HepG2 (cell line): ENCODE data around the gene NINL. TPM values are rescaled to one million over a fixed set of nuclear protein-coding genes. Genes with fewer than 3 reads are reported as not detected.

ENCODE experiments used
- ATAC-seq: fragments of 200-7000 bp; cut with Tn5 transposase; 3 replicates; pipeline ENCODE4 v1.9.1; 2020; ENCODE audit warnings: mild to moderate bottlenecking, moderate library complexity
- BruUV-seq: library from RNA; stranded (reverse); fragments of 400-500 nt; replicated peaks from 2 replicates; lab custom pipeline; 2021; lab: Mats Ljungman, UMichigan
- CTCF ChIA-PET: fragments of 300-600 bp; formaldehyde crosslinking; extraction: SDS; loops from one replicate; lab custom pipeline; 2021; ENCODE audit warnings: low total read pairs, inconsistent platforms, low intra/inter-chr PET ratio; lab: Yijun Ruan, JAX
- POLR2A ChIA-PET: fragments of 350-600 bp; sonication (Branson Sonifier 250); formaldehyde crosslinking; loops from one replicate; lab custom pipeline; 2020; ENCODE audit warnings: antibody characterized with exemption, inconsistent platforms; lab: Yijun Ruan, JAX
- DNase-seq: peaks from one replicate; pipeline ENCODE4 v3.0.0-alpha.2; 2015; ENCODE audit warnings: low spot score
- FAIRE-seq: peaks from 3 replicates; lab custom pipeline; 2011; peaks lifted over from hg19 to GRCh38; lab: Jason Lieb, UNC
- H2AFZ ChIP-seq: one replicate; pipeline ENCODE4 v1.6.1; 2011; ENCODE audit warnings: low read length, inconsistent platforms
- H3K27ac ChIP-seq: fragments of 300-600 bp; 3 replicates; pipeline ENCODE4 v1.8.0; 2011; ENCODE audit warnings: mixed run types, mild to moderate bottlenecking, mixed read lengths, low read length, inconsistent platforms; ENCODE audit not compliant: insufficient read depth; ENCODE audit errors: extremely low read length
- H3K27me3 ChIP-seq, 2 experiments: fragments of 200-600 bp in 1 of 2; 2 replicates in 1 of 2; 3 replicates in 1 of 2; pipeline versions ENCODE4 v1.6.0 to v1.8.0; 2011; ENCODE audit warnings: low read length in 2 of 2, mild to moderate bottlenecking in 2 of 2, moderate library complexity in 2 of 2, inconsistent platforms in 1 of 2; ENCODE audit not compliant: insufficient read depth in 2 of 2, control insufficient read depth in 1 of 2
- H3K36me3 ChIP-seq, 2 experiments: fragments of 200-600 bp in 1 of 2; replicated peaks in 1 of 2; 2 replicates in 1 of 2; 3 replicates in 1 of 2; pipeline versions ENCODE4 v1.5.1 to v1.8.0; 2011; ENCODE audit warnings: low read length in 2 of 2, inconsistent platforms in 1 of 2; ENCODE audit not compliant: insufficient read depth in 2 of 2, control insufficient read depth in 1 of 2
- H3K4me1 ChIP-seq: 2 replicates; pipeline ENCODE4 v1.5.1; 2012; ENCODE audit warnings: low read length, inconsistent platforms; ENCODE audit not compliant: insufficient read depth
- H3K4me2 ChIP-seq: 2 replicates; pipeline ENCODE4 v1.6.0; 2011; ENCODE audit warnings: low read depth, low read length, inconsistent platforms
- H3K4me3 ChIP-seq, 3 experiments: fragments of 200-600 bp in 1 of 3; sonication (generic), shearing (Covaris generic) in 1 of 3; replicated peaks in 1 of 3; 2 replicates each; pipeline ENCODE4 v1.5.1; 2011 to 2016; ENCODE audit warnings: low read length in 3 of 3, inconsistent platforms in 2 of 3, low read depth in 2 of 3, mild to moderate bottlenecking in 2 of 3, control low read depth in 1 of 3, mixed read lengths in 1 of 3; ENCODE audit not compliant: insufficient read depth in 1 of 3
- H3K79me2 ChIP-seq: one replicate; pipeline ENCODE4 v1.6.1; 2011; ENCODE audit warnings: low read length, inconsistent platforms; ENCODE audit not compliant: insufficient read depth
- H3K9ac ChIP-seq: 2 replicates; pipeline ENCODE4 v1.6.0; 2011; ENCODE audit warnings: mild to moderate bottlenecking, low read depth, low read length, inconsistent platforms; ENCODE audit not compliant: insufficient read depth
- H3K9me3 ChIP-seq: 2 replicates; pipeline ENCODE4 v1.5.1; 2012; ENCODE audit warnings: mild to moderate bottlenecking, low read length
- H4K20me1 ChIP-seq: 2 replicates; pipeline ENCODE4 v1.6.0; 2011; ENCODE audit warnings: inconsistent platforms, mild to moderate bottlenecking, low read length, moderate library complexity; ENCODE audit not compliant: insufficient read depth
- ADNP ChIP-seq: sonication (generic); formaldehyde crosslinking; IDR thresholded peaks from 2 replicates; pipeline ENCODE4 v1.4.0; 2020; ENCODE audit warnings: missing genetic modification reagents
- CENPBD1 ChIP-seq: sonication (generic); formaldehyde crosslinking; IDR thresholded peaks from 2 replicates; pipeline ENCODE4 v1.8.0; 2022; ENCODE audit warnings: missing genetic modification reagents, low read depth, mild to moderate bottlenecking, borderline replicate concordance
- DMTF1 ChIP-seq: sonication (generic); formaldehyde crosslinking; IDR thresholded peaks from 2 replicates; pipeline ENCODE4 v1.4.0; 2020; ENCODE audit warnings: mild to moderate bottlenecking, missing genetic modification reagents
- DZIP1 ChIP-seq: sonication (generic); formaldehyde crosslinking; IDR thresholded peaks from 2 replicates; pipeline ENCODE4 v1.5.0; 2020; ENCODE audit warnings: mild to moderate bottlenecking, missing genetic modification reagents
- FOXO1 ChIP-seq: sonication (generic); formaldehyde crosslinking; IDR thresholded peaks from 2 replicates; pipeline ENCODE4 v1.4.0; 2020; ENCODE audit warnings: missing genetic modification reagents
- HIVEP1 ChIP-seq: sonication (generic); formaldehyde crosslinking; IDR thresholded peaks from 2 replicates; pipeline ENCODE4 v1.4.0; 2020; ENCODE audit warnings: mild to moderate bottlenecking, missing genetic modification reagents
- ISL2 ChIP-seq: sonication (generic); formaldehyde crosslinking; IDR thresholded peaks from 2 replicates; pipeline ENCODE4 v1.5.0; 2020; ENCODE audit warnings: missing genetic modification reagents
- KAT2B ChIP-seq: fragments of 150-350 bp; IDR thresholded peaks from 2 replicates; pipeline ENCODE4 v1.6.1; 2014; ENCODE audit warnings: low read depth, low read length, borderline replicate concordance
- MYC ChIP-seq: sonication (generic); formaldehyde crosslinking; IDR thresholded peaks from 2 replicates; pipeline ENCODE4 v1.9.0; 2021; ENCODE audit warnings: missing genetic modification reagents, borderline replicate concordance
- NR2F6 ChIP-seq, 2 experiments: IDR thresholded peaks; 2 replicates each; pipeline ENCODE4 v1.6.1; 2016; ENCODE audit warnings: antibody characterized with exemption in 1 of 2, mild to moderate bottlenecking in 1 of 2
- PCBP2 ChIP-seq: fragments of 200-400 bp; formaldehyde crosslinking; optimal IDR thresholded peaks from 2 replicates; pipeline ENCODE3; 2018; ENCODE audit warnings: low read length, low read depth; ENCODE audit not compliant: poor library complexity, severe bottlenecking
- RARA ChIP-seq: IDR thresholded peaks from 2 replicates; pipeline ENCODE4 v1.6.1; 2016; ENCODE audit warnings: missing genetic modification reagents, missing compliant biosample characterization
- ZMYM2 ChIP-seq: sonication (generic); formaldehyde crosslinking; IDR thresholded peaks from 2 replicates; pipeline ENCODE4 v1.8.0; 2022; ENCODE audit warnings: mild to moderate bottlenecking, missing genetic modification reagents
- ZMYM4 ChIP-seq: sonication (generic); formaldehyde crosslinking; IDR thresholded peaks from 2 replicates; pipeline ENCODE4 v1.8.1; 2023; ENCODE audit warnings: mild to moderate bottlenecking, missing genetic modification reagents
- ZNF18 ChIP-seq: sonication (generic); formaldehyde crosslinking; IDR thresholded peaks from 2 replicates; pipeline ENCODE4 v1.8.0; 2022; ENCODE audit warnings: mild to moderate bottlenecking, missing genetic modification reagents; ENCODE audit not compliant: insufficient replicate concordance
- ZNF256 ChIP-seq: sonication (generic); formaldehyde crosslinking; conservative IDR thresholded peaks from 2 replicates; pipeline ENCODE4 v1.4.0; 2020; ENCODE audit warnings: missing genetic modification reagents
- ZNF629 ChIP-seq: sonication (generic); formaldehyde crosslinking; conservative IDR thresholded peaks from 2 replicates; pipeline ENCODE4 v1.5.0; 2020; ENCODE audit warnings: missing genetic modification reagents
- WGBS: methylation state at CpG from one replicate; pipeline ENCODE4 v1.1.6; 2017; ENCODE audit warnings: low lambda C conversion rate; 5-methylcytosine and 5-hydroxymethylcytosine counted together
- in situ Hi-C: cut with HindIII; loops from 2 replicates; pipeline ENCODE4 v1.10.0; 2017; ENCODE audit warnings: low pct_unique_long_range_greater_than_20kb; ENCODE audit not compliant: extremely low pct_ligation_motif_present
- intact Hi-C: fragments of 100-400 bp; cut with micrococcal nuclease; formaldehyde crosslinking; loops from one replicate; pipeline ENCODE4 v1.10.0; 2022; ENCODE audit not compliant: unreplicated experiment
- polyA plus RNA-seq, 8 experiments: library from polyadenylated mRNA; depleted of rRNA in 3 of 8; stranded (reverse) in 7 of 8; unstranded in 1 of 8; fragments of >200 nt; fragmentation: Illumina TruSeq in 4 of 8; extraction: Trizol in 4 of 8; gene quantifications; 2 replicates each; pipeline versions ENCODE4 v1.2.1 to v1.2.3, GENCODE V29; 2011 to 2016; ENCODE audit warnings: low read depth in 4 of 8, missing spikeins in 1 of 8, mixed read lengths in 1 of 8; ENCODE audit not compliant: insufficient read depth in 1 of 8
- total RNA-seq, 5 experiments: library from RNA; depleted of rRNA; stranded (reverse); fragments of >200 nt; fragmentation: Illumina TruSeq; extraction: Trizol; gene quantifications; 2 replicates each; pipeline ENCODE4 v1.2.3, GENCODE V29; 2016; ENCODE audit warnings: low read depth in 1 of 5

The NINL gene
- total and polyA plus RNA-seq, 2 of the 13 experiments (the other 11 are each of a cell fraction or from before 2014, with no cell fraction given) = 32.3 to 34.3 TPM

- Histone ChIP-seq H3K4me3 (no peak overlapping the region), H3K9ac (no peak overlapping the region), H3K27ac (no peak overlapping the region), H3K4me1 (peaks cover 25% of the 10 kb centered on the region), H3K79me2 (peaks cover 4% of the 10 kb centered on the region), H3K27me3 (no peaks in the 10 kb centered on the region), H3K9me3 (no peaks in the 10 kb centered on the region), H3K4me2 (no peak overlapping the region), H2AFZ (no peak overlapping the region), H3K36me3 (peaks cover 2 to 4% of the 10 kb centered on the region in 2 experiments; a peak in 4 of 5 replicates), H4K20me1 (no peaks in the 10 kb centered on the region)
- ATAC-seq = peak; percentile 18; the same call in 1 of the 3 replicates
- TF ChIP-seq ZMYM2 (CRISPR knock-in tag) (no peak), ZNF629 (CRISPR knock-in tag) (no peak), ZMYM4 (CRISPR knock-in tag) (no peak), DMTF1 (CRISPR knock-in tag) (no peak), ISL2 (CRISPR knock-in tag) (no peak), RARA (CRISPR knock-in tag) (0 out of 2 replicates have a peak, but pooled peaks have one; percentile 31), DZIP1 (CRISPR knock-in tag) (no peak), PCBP2 (no peak), KAT2B (no peak), ZNF256 (CRISPR knock-in tag) (no peak), MYC (CRISPR knock-in tag) (no peak), ADNP (no peak), HIVEP1 (no peak), NR2F6 (IDR thresholded peaks at IDR 0.05) (0 out of 2 replicates have a peak, but pooled peaks have one; percentile 19), NR2F6 (CRISPR knock-in tag; IDR thresholded peaks at IDR 0.05) (no peak), FOXO1 (CRISPR knock-in tag) (0 out of 2 replicates have a peak, but pooled peaks have one; percentile 14), ZNF18 (CRISPR knock-in tag) (peak; percentile 26), CENPBD1 (CRISPR knock-in tag) (no peak)
- no peak for FAIRE-seq
- CTCF ChIA-PET = no interaction called here
- WGBS = 76% methylated on average over 3 of the region's 3 CpGs
- intact Hi-C loops (no loop called here), in situ Hi-C loops (no loop called here)
- BruUV-seq = no TSS peak
- no peak for DNase-seq
- POLR2A ChIA-PET = interaction anchor here (1.4 kb wide), 1 partner anchor 24 kb away, joined by 7 read pairs; the partner anchor contains the start of gene NINL
These were observed 23.4 kb upstream of the NINL start for GRCh38 chr20:25608774-25609173.
